AG09319 (cell line): ENCODE data around the gene PROSER3.

Source experiments
- DNase-seq: peaks from one replicate; pipeline ENCODE4 v3.0.0-alpha.2; 2010; ENCODE audit warnings: low read depth; ENCODE audit errors: extremely low read depth
- TF ChIP-seq, protein P1 (sequence below): IDR thresholded peaks from 2 replicates; pipeline ENCODE4 v1.5.1; 2011; ENCODE audit warnings: low read depth, mild to moderate bottlenecking, inconsistent platforms, low read length, moderate library complexity

PROSER3 gene

DNA sequence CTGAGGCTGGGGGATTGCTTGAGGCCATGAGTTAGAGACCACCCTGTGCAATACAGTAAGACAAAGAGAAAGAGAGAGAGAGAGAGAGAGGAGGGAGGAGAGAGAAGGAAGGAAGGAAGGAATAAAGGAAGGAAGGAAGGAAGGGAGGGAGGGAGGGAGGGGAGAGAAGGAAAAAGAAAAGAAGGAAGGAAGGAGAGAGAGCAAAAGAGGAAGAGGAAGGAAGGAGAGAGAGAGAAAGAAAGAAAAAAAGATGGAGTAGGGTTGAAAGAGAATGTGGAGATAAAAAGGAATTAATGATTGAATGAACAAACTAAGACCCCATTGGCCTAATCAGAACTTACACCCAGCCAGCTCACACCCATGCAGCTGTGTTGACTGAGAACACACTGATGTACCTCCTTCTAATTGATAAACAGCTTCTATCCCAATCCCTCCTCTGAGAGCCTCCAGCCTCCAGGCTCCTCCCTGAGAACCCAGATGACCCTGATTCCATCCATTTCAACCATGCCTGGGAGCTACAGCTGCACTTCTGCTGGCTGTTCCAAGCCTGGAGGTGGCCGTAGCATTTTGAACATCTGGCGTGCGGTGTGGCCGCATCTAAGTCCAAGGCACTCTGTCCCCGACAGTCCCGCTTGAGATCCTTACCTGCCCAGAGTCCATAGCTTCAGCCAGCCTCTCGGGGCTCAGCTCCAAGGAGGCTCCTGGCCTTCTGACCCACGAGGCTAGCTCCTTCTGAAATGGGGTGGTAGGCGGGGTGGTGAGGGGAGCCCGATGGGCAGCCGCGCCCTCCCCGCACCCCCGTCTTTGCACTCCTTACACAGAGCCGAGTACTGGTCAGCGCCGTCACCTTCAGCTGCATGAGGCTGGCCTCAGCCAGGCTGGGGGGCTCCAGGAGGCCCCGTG, 53.6 kb downstream of the PROSER3 start:
- TF ChIP-seq, protein P1, sequence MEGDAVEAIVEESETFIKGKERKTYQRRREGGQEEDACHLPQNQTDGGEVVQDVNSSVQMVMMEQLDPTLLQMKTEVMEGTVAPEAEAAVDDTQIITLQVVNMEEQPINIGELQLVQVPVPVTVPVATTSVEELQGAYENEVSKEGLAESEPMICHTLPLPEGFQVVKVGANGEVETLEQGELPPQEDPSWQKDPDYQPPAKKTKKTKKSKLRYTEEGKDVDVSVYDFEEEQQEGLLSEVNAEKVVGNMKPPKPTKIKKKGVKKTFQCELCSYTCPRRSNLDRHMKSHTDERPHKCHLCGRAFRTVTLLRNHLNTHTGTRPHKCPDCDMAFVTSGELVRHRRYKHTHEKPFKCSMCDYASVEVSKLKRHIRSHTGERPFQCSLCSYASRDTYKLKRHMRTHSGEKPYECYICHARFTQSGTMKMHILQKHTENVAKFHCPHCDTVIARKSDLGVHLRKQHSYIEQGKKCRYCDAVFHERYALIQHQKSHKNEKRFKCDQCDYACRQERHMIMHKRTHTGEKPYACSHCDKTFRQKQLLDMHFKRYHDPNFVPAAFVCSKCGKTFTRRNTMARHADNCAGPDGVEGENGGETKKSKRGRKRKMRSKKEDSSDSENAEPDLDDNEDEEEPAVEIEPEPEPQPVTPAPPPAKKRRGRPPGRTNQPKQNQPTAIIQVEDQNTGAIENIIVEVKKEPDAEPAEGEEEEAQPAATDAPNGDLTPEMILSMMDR, result no peak
- no peak for DNase-seq

DNA sequence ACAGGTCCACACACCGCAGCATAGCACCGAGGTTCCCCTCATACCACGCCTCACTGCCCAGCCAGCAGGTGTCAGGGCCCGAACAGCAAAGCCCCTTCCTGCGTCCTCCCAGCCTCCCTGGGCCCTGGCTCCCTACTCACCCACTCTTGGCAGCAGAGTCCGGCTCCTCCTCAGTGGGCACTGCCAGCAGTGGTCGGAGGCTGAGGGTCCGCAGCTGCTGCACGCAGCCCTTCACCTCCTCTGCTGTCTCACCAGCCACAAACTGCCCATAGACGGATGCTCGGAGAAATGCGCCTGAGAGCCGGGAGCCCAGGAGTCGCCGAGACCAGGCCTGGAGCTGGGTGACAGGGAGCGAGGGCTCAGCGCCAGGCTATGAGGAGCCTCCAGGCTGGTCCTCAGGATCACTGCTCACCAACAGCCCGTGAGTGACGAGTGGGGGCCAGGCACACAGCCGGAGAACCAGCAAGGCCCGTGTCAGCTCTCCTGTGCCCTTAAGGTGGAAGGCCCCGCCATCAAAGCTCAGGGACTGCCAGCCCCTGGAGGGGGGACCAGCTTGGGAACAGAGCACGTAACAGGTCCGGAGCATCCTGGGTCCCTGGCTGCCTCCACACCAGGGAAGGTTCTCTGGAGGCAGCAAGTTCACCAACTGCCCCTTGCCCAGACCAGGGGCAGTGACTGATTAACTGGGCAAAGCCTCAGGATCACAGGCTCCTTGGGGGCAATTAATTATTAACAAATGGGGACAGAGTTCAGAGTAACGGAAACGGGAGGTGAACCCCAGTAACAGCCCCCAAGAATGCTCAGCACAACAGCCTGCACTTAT, 54.5 kb downstream of the PROSER3 start, which contains the start of gene PRODH2:
PRODH2 (minus strand) TSS at position 626 of the 823 bp plus-strand sequence; CDS start at position 586, 40 bp downstream.
- TF ChIP-seq, protein P1, result no peak

DNA sequence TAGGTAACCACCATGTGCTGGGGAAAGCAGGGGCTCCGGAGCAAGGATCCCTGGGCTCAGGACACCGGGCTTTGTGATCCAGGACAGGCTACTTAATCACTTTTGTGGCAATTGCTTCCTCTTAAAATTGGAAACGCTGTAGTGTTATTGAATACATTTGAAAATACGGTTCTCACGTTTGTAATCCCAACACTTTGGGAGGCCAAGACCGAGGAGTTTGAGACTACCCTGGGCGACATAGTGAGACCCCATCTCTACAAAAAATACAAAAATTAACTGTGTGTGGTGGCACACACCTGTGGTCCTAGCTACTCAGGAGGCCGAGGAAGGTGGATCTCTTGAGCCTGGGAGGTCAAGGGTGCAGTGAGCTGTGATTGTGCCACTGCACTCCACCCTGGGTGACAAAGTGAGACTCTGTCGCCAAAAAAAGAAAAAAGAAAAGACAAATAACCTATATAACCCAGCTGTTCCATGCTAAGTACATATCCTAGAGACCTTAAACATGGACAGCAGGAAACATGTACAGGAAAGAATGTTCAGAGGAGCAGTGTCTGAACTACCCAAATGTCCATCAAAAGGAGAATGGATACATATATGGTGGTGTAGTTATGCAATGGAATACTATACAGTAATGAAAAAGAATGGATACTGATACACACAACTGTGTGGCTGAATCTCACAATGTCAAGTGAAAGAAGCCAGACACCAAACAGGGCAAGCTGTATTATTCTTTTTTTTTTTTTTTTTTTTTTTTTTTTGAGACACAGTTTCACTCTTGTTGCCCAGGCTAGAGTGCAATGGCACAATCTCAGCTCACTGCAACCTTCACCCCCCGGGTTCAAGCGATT, 55.3 kb downstream of the PROSER3 start:
- TF ChIP-seq, protein P1, result no peak
- no peak for DNase-seq

More for the DNA sequence above, 54.5 kb downstream of the PROSER3 start, which contains the start of gene PRODH2:
- no peak for DNase-seq

- DNase-seq, result no peak
- TF ChIP-seq, protein P1, result no peak
Measured at GRCh38 chr19:35816262-35816661, 58.3 kb downstream of the PROSER3 start.

GRCh38 chr19:35816846-35817245, 58.9 kb downstream of the PROSER3 start:
- TF ChIP-seq, protein P1, result no peak
- no peak for DNase-seq

DNA sequence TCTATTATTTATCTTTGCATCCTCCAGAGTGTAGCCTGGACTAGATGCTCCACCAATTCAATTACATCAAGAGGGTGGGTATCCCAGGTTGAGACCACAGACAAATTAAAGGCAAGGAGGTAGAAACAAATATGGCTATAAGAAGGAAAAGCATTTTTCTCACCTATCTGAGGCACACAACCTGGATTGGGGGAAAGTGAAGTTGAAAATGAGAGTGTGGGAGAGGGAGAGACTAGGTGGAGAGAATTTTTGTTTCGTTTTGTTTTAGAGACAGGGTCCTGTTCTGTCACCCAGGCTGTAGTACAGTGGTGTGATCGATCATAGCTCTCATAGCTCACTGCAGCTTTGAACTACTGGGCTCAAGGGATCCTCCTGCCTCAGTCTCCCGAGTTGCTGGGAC, 60.5 kb downstream of the PROSER3 start:
- TF ChIP-seq, protein P1, result no peak
- DNase-seq, result no peak
